Measurements from ENCODE around the gene ZNF827. TPM values are rescaled to one million over a fixed set of nuclear protein-coding genes. Genes with fewer than 3 reads are reported as not detected.

Gene ZNF827
- total RNA-seq, 1 experiment from 2014 or later: 5.3 TPM

- DNase-seq: no peak
- Histone ChIP-seq H3K27me3 (replicated peaks; ENCODE audit: control insufficient read depth, insufficient read depth, low read length) (no peaks in the 10 kb centered on the region), H3K36me3 (ENCODE audit: control insufficient read depth, insufficient read depth, low read length) (no peaks in the 10 kb centered on the region), H3K4me1 (no peaks in the 10 kb centered on the region), H3K9me3 (no peaks in the 10 kb centered on the region), H3K4me3 (ENCODE audit: low read depth, low read length) (no peak overlapping the region)
- no peaks in the 10 kb centered on the region for H3K4me1 Mint-ChIP-seq (ENCODE audit: low read depth, unreplicated experiment)
- no TSS peak for BruUV-seq (replicated peaks)
- ChIA-PET POLR2A (no interaction called here), CTCF (no interaction called here)
- intact Hi-C loops (cut with micrococcal nuclease; ENCODE audit: unreplicated experiment): no loop called here
- H3K4me3 Mint-ChIP-seq (ENCODE audit: unreplicated experiment): no peak overlapping the region
- no peaks in the 10 kb centered on the region for H3K9me3 Mint-ChIP-seq (ENCODE audit: unreplicated experiment)
- no peaks in the 10 kb centered on the region for H3K27me3 Mint-ChIP-seq (ENCODE audit: insufficient read depth, unreplicated experiment)
- H3K27ac Mint-ChIP-seq (ENCODE audit: unreplicated experiment): no peak overlapping the region
- H3K36me3 Mint-ChIP-seq (ENCODE audit: insufficient read depth, unreplicated experiment): no peaks in the 10 kb centered on the region
- TF ChIP-seq CTCF (IDR thresholded peaks at IDR 0.05; ENCODE audit: insufficient read depth in 1 of 2, low read depth in 1 of 2, low read length in 1 of 2, severe bottlenecking in 1 of 2, unreplicated experiment in 1 of 2): no peak
These were observed 142.3 kb downstream of the ZNF827 start for GRCh38 chr4:145796346-145796745.

- no peaks in the 10 kb centered on the region for H3K36me3 ChIP-seq (ENCODE audit: control insufficient read depth, insufficient read depth, low read length)
- no peak overlapping the region for H3K27ac Mint-ChIP-seq (ENCODE audit: unreplicated experiment)
- DNase-seq: no peak
- intact Hi-C loops (cut with micrococcal nuclease; ENCODE audit: unreplicated experiment): no loop called here
- no peaks in the 10 kb centered on the region for H3K4me1 ChIP-seq
- no TSS peak for BruUV-seq (replicated peaks)
- TF ChIP-seq CTCF (IDR thresholded peaks at IDR 0.05; ENCODE audit: insufficient read depth in 1 of 2, low read depth in 1 of 2, low read length in 1 of 2, severe bottlenecking in 1 of 2, unreplicated experiment in 1 of 2): no peak
- no peaks in the 10 kb centered on the region for H3K27me3 ChIP-seq (replicated peaks; ENCODE audit: control insufficient read depth, insufficient read depth, low read length)
- H3K9me3 ChIP-seq: no peaks in the 10 kb centered on the region
- CTCF ChIA-PET: no interaction called here
- no peaks in the 10 kb centered on the region for H3K27me3 Mint-ChIP-seq (ENCODE audit: insufficient read depth, unreplicated experiment)
- no peaks in the 10 kb centered on the region for H3K36me3 Mint-ChIP-seq (ENCODE audit: insufficient read depth, unreplicated experiment)
- no peaks in the 10 kb centered on the region for H3K4me1 Mint-ChIP-seq (ENCODE audit: low read depth, unreplicated experiment)
- no peak overlapping the region for H3K4me3 ChIP-seq (ENCODE audit: low read depth, low read length)
- no peak overlapping the region for H3K4me3 Mint-ChIP-seq (ENCODE audit: unreplicated experiment)
- H3K9me3 Mint-ChIP-seq (ENCODE audit: unreplicated experiment): no peaks in the 10 kb centered on the region
- POLR2A ChIA-PET: no interaction called here
These were observed 143.1 kb downstream of the ZNF827 start for GRCh38 chr4:145795521-145795920.

GRCh38 chr4:145792429-145792828, 146.2 kb downstream of the ZNF827 start:
- H3K27me3 ChIP-seq (replicated peaks; ENCODE audit: control insufficient read depth, insufficient read depth, low read length): no peaks in the 10 kb centered on the region
- no peak for DNase-seq
- Mint-ChIP-seq H3K36me3 (ENCODE audit: insufficient read depth, unreplicated experiment) (no peaks in the 10 kb centered on the region), H3K9me3 (ENCODE audit: unreplicated experiment) (no peaks in the 10 kb centered on the region), H3K27me3 (ENCODE audit: insufficient read depth, unreplicated experiment) (no peaks in the 10 kb centered on the region), H3K4me3 (ENCODE audit: unreplicated experiment) (no peak overlapping the region), H3K4me1 (ENCODE audit: low read depth, unreplicated experiment) (no peaks in the 10 kb centered on the region), H3K27ac (ENCODE audit: unreplicated experiment) (no peak overlapping the region)
- no peak overlapping the region for H3K4me3 ChIP-seq (ENCODE audit: low read depth, low read length)
- no TSS peak for BruUV-seq (replicated peaks)
- H3K4me1 ChIP-seq: no peaks in the 10 kb centered on the region
- no peak for TF ChIP-seq CTCF (IDR thresholded peaks at IDR 0.05; ENCODE audit: insufficient read depth in 1 of 2, low read depth in 1 of 2, low read length in 1 of 2, severe bottlenecking in 1 of 2, unreplicated experiment in 1 of 2)
- no peaks in the 10 kb centered on the region for H3K36me3 ChIP-seq (ENCODE audit: control insufficient read depth, insufficient read depth, low read length)
- intact Hi-C loops (cut with micrococcal nuclease; ENCODE audit: unreplicated experiment): no loop called here
- POLR2A ChIA-PET: no interaction called here
- CTCF ChIA-PET: no interaction called here
- no peaks in the 10 kb centered on the region for H3K9me3 ChIP-seq
